ENCODE measurements around the gene SEC24D.
"Not testable (repeated sequence)": the region's sequence is repeated elsewhere in the genome, so short reads cannot be mapped to it uniquely, and the experiment has no call there.

The SEC24D gene

DNA sequence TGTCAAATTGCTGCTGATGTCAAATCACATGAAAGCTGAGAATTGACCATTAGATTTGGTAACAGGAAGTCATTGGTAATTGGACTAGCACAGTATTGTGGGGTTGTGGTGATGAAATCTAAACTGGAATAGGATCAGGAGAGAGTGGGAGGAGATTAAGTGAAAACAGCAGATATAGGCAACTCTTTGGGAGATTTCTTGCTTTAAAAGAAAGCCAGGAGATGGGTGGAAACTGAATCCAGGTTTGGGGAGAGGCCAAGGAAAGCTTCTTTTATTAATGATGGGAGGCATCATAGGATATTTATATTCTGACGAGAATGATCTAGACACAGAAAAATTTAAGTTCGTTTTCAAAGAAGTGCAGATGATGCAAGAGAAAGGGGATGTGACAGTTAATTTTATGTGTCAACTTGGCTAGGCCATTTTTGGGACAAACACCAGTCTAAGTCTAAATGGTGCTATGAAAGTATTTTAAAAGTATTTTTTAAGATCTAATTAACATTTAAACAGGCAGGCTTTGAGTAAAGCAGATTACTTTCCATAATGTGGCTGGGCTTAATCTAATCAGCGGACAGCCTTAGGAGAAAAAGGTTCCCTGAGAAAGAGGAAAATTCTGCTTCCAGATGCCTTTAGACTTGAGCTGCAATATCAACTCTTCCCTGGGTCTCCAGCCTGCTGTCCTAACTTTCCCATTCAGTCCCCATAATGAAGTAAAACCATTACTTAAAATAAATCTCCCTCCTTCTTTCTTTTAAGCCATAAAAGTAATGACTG is 24.7 kb downstream of the SEC24D start:
- no peak for DNase-seq

DNA sequence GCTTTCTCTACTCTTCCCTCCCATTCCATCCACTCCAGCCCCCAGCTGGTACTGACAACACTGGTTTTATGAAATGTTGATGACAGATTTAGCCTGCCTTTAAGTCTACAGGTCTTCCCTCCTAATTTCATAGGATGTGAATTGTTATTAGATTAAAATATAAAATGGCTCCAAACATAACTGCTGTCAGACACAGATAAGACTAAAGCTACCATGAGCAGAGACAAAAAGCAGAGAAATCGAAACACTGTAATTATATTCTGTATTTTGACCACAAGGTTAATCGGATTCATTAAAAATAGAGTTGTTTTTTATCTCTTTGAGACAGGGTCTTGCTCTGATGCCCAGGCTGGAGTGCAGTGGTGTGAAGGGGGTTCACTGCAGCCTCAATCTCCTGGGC is 28.3 kb downstream of the SEC24D start:
- no peak for DNase-seq

DNA sequence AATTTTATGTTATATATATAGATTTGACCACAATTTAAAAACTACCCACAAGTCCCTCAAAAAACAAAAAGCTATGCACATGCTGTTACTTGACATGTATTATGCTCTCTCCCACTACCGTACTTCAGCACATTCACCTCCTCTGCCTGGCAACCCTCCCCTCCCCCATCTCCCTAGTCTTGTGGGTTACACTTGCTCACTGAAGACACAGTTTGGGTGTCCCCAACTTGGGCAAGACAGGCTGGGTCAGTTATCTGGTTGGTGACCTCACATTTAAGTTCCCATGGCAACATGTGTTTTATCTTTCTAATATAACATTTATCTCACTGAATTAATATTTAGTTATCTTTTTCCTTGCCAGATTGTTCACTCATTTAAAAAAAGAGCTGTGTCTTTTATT is 32.7 kb downstream of the SEC24D start:
- no peak for DNase-seq

DNA sequence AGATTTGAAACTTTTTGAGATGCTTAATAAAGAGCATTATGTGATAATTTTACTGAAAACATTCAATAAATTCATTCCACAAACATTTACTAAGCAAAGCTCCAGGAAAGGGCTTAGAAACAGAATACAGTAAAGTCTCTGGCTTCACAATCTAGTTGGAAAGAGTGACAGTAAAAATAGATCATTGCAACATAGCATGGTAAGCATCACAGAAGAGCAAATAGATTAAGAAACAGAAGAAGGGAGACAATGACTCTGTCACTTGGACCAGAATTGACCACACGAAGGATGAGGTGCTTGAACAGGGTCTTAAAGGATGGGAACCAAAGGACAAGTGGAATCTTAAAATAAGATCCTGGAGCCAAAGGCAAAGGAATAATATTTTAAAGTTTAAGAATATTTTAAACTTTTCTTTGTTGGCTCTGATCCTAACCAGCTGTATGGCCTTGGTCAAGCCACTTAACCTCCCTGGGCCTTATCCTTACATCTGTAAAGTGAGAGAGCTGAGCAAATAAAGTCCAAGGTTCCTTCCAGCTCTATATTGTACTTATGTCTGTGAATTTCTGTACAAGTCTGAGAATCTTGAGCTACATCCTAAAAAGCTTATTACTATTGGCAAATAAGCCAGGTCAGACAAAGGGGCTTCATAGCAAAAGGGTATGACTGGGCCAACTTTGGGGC is 33.9 kb downstream of the SEC24D start:
- DNase-seq, result no peak

DNA sequence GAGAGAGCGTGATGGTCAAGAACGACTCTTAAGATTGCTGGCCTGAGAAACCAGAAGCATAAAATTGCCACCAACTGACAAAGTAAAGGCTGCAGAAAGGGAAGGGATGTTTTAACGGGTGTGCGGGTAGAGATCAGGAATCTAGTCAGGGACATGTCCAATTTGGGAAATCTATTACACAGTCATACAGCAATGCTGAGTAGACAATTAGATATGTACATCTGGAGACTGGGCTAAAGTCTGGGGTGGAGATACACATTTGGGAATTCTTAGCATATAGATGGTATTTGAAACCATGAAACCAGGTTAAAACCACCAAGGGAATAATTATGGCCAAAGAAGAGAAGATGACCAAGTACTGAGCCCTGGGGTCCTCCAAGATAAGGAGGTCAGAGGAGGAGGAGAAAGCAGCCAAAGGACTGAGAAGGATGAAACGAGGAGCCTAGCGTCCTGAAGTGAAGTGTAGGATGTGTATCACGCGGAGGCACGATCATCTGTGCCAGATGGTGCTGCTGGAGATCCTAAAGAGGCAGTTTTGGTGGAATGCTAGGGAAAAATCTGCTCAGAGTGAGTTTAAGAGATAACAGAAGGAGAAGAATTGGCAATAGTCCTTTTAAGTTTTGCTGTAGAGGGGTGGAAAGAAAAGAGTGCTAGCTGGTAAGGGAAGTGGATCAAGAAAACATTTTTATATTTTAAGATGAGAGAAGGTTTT is 36.5 kb downstream of the SEC24D start:
- DNase-seq, result no peak

DNA sequence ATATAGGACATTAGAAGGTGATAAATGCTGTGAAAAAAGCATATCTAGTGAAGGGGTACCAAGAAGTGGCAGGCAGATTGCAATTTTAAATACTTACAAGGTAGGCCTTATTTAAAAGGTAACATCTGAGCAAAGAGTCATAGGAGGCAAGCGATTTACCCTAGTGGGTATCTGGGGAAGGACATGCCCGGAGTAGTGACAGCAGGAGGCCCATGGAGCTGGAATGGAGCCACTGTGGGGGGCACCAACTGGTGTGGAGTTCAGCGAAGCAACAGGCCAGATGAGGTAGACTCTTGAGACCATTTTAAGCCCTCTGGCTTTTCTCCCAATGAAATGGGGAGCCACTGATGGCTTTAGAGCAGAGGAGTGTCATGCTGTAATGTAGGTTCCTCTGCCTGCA is 37.3 kb downstream of the SEC24D start:
- DNase-seq, result no peak

DNA sequence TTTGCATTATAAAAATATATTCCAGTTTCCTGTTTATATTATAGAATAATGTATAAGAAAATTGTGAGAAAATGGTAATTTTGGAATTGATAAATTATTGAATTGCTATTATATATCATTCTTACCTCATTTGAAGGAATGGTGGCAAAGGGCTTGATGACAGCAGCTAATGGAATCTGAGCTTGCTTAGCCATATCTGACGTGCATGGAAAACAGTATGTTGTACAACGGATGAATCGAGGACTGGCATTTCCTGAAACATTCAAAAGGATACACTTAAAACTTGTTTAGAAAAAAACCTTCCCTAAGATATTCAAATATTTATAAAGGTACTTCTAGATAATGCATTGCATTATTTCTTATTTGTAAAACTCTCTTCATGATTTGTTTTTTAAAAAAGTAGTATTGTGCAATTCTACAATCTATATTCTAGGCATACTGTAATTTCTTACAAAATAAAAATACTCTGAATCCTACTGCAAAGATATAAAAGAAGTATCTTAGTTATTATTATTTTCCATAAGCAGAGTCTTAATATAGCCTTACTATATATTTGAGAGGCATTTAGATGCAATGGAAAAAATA is 38.3 kb downstream of the SEC24D start:
- DNase-seq, result no peak

DNA sequence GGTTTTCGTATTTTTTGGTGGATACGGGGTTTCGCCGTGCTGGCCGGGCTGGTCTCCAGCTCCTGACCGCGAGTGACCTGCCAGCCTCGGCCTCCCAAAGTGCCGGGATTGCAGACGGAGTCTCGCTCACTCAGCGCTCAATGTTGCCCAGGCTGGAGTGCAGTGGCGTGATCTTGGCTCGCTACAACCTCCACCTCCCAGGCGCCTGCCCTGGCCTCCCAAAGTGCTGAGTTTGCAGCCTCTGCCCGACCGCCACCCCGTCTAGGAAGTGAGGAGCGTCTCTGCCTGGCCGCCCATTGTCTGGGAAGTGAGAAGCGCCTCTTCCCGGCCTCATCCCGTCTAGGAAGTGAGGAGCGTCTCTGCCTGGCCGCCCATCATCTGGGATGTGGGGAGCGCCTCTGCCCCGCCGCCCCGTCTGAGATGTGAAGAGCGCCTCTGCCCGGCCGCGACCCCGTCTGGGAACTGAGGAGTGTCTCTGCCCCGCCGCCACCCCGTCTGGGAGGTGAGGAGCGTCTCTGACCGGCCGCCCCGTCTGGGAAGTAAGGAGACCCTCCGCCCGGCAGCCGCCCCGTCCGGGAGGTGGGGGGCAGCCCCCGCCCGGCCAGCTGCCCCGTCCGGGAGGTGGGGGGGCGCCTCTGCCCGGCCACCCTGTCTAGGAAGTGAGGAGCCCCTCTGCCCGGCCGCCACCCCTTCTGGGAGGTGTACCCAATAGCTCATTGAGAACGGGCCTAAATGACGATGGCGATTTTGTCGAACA is 44.1 kb downstream of the SEC24D start:
- DNase-seq, result not testable (repeated sequence)

DNA sequence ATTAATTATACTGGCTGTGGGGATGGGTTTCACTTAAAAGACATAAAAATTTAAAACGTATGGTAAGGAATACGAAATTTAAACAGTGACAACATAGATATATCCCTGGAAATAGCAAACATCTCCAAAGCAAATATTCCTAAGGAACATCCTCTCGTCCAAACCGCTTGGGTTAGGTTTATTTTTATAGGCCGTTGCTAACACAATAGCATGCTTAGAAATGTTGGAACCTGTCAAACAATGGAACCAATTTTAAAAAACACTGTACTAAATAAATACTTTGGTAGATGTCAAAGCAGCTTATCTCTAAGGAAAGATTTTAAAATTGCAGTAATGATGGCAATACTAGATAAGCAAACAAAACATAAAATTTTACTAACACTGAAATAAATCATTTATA is 45.4 kb downstream of the SEC24D start:
- no peak for DNase-seq

DNA sequence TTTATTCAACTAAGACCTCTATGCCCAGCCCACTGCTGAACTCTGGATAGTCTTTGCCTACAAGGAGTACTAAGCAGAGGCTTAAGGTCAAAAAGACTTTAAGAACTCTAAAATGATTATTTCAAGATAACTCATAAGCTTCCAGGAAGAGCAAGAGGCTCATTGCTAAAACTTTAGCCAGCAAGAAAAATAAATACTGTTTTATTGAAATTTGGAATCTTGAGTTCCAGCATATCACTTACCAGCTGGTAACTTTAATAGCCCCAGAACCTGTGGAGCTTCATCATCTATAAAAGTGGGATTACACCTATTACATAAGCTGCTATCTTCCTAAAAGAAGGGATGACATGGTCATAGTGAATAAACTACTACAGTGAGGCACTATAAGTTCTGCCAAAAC is 47.0 kb downstream of the SEC24D start:
- no peak for DNase-seq

DNA sequence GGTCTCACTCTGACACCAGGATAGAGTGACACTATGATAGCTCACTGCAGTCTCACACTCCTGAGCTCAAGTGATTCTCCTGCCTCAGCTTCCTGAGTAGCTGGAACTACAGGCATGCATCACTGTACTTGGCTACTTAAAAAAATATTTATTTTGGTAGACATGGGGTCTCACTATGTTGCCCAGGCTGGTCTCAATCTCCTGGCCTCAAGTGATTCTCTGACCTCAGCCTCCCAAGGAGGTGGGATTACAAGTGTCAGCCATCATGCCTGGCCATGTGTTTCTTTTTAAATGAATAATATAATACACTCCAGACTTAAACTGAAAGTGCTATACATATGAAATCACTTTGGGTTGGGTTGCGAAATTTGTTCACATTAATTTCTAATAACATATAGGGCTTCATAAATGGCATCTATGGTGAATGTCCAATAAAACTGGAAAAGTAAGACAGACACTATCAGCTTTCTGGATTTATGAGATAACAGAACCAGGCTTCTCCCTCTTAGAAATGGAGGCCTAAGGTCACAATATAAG is 48.0 kb downstream of the SEC24D start:
- no peak for DNase-seq

DNA sequence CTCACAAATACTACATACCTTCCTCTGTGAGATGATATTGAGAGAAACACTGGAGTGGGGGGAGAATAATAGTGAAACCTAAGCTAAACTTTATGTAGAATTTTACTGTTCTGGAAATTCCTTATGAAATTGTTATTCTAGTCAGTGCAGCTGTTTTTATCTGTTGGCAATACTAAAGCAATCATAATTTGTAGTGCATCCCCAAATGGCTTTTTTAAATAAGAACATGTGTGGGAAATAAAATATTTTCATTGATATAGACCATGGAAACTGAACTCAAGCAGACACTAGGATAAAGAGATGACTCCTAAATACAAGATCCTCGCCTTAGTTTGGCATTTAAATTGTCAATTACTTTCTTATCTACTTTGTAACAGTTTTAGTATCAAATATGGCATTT is 51.1 kb downstream of the SEC24D start:
- no peak for DNase-seq

DNA sequence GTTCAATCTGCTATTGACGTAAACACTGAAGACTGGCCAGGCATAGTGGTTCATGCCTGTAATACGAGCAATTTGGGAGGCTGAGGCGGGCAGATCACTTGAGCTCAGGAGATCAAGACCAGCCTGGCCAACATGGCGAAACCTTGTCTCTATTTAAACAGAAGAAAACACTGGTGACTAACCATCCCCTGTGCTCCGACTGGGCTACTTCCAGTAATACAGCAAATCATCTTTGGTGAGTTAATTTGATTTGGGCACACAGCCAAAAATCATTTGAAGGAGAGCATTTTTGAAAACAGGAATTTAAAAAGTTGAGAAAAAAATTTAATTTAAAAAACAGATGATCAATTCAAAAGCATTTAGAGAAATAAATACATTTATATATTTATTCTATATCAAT is 52.0 kb downstream of the SEC24D start:
- no peak for DNase-seq

DNA sequence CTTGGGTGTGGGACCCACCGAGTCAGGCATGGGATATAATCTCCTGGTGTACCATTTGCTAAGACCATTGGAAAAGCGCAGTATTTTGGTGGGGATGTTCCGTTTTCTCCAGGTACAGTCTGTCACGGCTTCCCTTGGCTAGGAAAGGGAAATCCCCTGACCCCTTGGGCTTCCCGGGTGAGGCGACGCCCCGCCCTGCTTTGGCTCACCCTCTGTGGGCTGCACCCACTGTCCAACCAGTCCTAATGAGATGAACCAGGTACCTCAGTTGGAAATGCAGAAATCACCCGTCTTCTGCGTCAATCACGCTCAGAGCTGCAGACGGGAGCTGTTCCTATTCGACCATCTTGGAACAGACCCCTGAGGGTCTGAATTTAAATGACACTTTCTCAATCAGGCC is 53.0 kb downstream of the SEC24D start:
- not testable (repeated sequence) for DNase-seq

DNA sequence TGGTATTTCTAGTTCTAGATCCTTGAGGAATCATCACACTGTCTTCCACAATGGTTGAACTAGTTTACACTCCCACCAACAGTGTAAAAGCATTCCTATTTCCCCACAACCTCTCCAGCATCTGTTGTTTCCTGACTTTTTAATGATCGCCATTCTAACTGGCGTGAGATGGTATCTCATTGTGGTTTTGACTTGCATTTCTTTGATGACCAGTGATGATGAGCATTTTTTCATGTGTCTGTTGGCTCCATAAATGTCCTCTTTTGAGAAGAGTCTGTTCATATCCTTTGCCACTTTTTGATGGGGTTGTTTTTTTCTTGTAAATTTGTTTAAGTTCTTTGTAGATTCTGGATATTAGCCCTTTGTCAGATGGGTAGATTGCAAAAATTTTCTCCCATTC is 58.3 kb downstream of the SEC24D start:
- DNase-seq, result not testable (repeated sequence)

DNA sequence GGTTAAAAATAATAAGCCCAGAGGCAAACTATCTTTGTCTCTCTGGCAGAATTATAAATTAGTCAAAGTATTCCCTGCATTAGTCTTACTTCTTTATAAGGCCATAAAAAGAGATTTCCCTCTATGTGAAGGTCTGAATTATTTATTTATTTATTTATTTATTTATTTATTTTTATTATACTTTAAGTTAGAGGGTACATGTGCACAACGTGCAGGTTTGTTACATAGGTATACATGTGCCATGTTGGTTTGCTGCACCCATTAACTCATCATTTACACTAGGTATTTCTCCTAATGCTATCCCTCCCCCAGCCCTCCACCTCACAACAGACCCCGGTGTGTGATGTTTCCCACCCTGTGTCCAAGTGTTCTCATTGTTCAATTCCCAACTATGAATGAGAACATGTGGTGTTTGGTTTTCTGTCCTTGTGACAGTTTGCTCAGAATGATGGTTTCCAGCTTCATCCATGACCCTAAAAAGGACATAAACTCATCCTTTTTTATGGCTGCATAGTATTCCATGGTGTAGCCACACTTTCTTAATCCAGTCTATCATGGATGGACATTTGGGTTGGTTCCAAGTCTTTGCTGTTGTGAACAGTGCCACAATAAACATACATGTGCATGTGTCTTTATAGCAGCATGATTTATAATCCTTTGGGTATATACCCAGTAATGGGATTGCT is 58.8 kb downstream of the SEC24D start:
- DNase-seq, result not testable (repeated sequence)

DNA sequence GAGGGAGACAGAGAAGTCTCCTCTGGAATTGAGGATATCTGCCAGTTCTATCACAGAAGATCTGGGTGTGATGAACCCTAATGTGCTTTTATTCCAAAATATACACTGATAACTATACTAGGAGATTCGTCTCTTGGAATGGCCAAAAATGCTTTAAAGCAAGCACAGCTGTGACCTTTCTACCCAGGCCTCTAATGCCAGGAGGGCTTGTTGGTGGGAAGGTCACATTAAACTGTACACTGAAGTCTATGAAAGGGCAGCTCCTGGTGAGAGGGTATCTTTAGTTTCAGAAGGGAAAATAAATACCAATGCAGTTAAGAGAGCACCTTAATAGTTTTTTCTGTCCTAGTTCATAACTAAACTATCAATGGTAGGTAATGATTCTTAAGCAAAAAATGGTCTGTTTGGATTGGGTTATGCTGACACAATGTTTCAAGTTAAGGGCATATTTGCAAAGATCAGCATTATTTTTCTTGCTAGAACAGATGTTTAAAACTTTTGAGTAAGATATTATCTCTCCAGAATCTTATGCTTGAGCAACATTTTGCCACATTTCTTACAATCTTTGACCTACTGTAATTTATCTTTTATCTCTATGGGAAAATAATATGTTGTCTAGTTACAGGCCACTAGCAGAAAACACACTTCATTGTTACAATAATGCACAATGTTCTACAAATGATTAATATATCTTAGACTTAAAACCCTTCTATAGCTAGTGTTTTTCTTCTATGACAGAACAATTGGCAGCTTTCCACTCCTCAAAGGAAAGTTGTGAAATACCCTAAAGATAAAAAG is 59.6 kb downstream of the SEC24D start:
- DNase-seq, result no peak

DNA sequence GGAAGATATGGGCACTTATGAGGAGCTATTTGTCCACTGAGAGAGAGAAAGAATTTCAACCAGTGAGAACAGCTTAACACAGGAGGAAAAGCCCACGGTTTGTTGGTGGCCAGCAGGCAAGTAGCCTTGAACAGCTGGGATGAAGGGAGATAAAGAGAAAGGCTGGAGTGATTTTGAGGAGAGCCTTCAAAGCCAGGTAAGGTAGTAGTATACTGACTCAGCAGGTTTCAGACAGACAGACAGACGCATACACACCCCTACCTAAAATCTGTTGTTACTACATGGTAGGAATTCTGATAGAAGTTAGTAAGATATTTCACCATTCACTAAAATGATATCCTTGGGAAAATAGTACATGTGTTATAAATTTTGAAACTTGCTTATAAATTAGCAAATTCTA is 60.5 kb downstream of the SEC24D start:
- no peak for DNase-seq

DNA sequence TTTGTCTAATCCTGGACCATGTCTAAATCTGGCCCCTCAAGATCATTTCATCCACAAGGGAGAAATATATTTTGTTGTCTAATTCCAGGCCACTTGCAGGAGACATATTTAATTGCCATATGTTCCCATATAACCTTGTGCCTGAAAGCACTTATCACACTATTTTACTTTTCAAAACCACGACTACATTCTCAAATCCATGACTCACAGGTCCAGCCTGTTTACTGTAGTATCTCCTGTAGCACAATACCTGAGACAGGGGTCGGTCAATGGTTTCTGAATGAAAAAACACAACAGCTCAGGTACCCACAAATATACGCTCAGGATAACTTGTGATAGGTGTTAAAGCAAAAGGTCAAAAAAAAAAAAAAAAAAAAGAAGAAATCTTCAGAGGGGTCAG is 60.9 kb downstream of the SEC24D start:
- DNase-seq, result no peak

DNA sequence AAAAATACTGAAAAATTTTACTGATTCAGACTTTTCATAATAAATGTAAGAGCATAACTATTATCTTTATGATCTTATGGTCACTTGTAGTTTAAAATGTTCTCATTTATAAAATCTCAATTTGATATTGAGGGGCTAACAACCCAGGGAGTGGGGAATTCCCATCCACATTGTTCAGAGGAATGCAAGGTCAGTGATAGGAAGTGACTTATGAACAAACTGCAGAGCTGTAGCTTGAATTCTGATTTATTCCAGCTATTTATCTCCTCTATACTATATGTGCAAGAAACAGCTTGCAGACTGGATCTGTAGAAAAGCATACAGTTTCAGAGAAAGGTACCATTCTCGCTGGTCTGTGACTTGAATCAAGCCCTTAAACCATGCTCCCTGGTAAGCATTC is 61.6 kb downstream of the SEC24D start:
- no peak for DNase-seq

DNA sequence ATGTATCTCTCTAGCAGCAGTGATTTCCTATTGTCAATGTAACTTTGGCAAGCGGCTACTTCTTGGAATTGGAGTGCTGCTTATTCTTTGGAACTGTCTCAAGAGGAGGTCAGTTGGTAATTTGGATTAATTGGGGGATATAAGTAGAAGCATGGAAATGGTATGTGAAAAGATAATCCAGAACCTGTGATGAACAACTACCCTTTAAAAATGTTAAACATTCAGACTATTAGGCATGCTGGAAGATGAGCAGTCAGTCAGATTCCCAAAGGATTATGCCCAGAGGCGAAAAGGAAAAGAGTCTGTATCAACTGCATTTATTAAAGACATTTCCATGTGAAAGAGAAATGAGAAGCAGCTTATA is 62.5 kb downstream of the SEC24D start:
- no peak for DNase-seq

Data from activated CD4-positive, alpha-beta T cell treated with anti-CD3 and anti-CD28 coated beads for 1 hour (primary cell).